Urothelium cell line (cell line): ENCODE data around the gene CASP9.
"Not testable (repeated sequence)": the region's sequence is repeated elsewhere in the genome, so short reads cannot be mapped to it uniquely, and the experiment has no call there.

ENCODE experiments used
- DNase-seq: peaks from one replicate; pipeline ENCODE4 v3.0.0; 2011; ENCODE audit warnings: low spot score, mixed read lengths
- FAIRE-seq: peaks from 2 replicates; lab custom pipeline; 2011; peaks lifted over from hg19 to GRCh38; lab: Jason Lieb, UNC

Gene CASP9

GRCh38 chr1:15526021-15526489 lies 2.0 kb upstream of the CASP9 start:
- DNase-seq (no peak), FAIRE-seq (no peak)

GRCh38 chr1:15525050-15526020 lies 1.3 kb upstream of the CASP9 start:
- DNase-seq (no peak), FAIRE-seq (no peak)

- FAIRE-seq (peak; percentile 88), DNase-seq (peak; percentile 96)
These were observed 451 bp upstream of the CASP9 start for GRCh38 chr1:15524283-15525049.

GRCh38 chr1:15523104-15524020 lies 653 bp downstream of the CASP9 start:
- DNase-seq (no peak), FAIRE-seq (no peak)

GRCh38 chr1:15522551-15522950 lies 1.5 kb downstream of the CASP9 start:
- no peak for FAIRE-seq
- DNase-seq: no peak

GRCh38 chr1:15521206-15521906 lies 2.7 kb downstream of the CASP9 start:
- not testable (repeated sequence) for DNase-seq, FAIRE-seq

- FAIRE-seq (no peak), DNase-seq (no peak)
These were observed 4.4 kb downstream of the CASP9 start for GRCh38 chr1:15519625-15520024.

- FAIRE-seq (no peak), DNase-seq (no peak)
These were observed 8.9 kb downstream of the CASP9 start for GRCh38 chr1:15515022-15515663.

- not testable (repeated sequence) for DNase-seq, FAIRE-seq
These were observed 9.5 kb downstream of the CASP9 start for GRCh38 chr1:15514557-15514956.

GRCh38 chr1:15513919-15514318 lies 10.1 kb downstream of the CASP9 start:
- FAIRE-seq (no peak), DNase-seq (no peak)

- no peak for DNase-seq
These were observed 10.8 kb downstream of the CASP9 start for GRCh38 chr1:15513192-15513591.

GRCh38 chr1:15510611-15511405 lies 13.2 kb downstream of the CASP9 start:
- DNase-seq (no peak), FAIRE-seq (no peak)

More at GRCh38 chr1:15513192-15513591, 10.8 kb downstream of the CASP9 start:
- FAIRE-seq: no peak

GRCh38 chr1:15509586-15509985 lies 14.4 kb downstream of the CASP9 start:
- FAIRE-seq (no peak), DNase-seq (no peak)

- no peak for FAIRE-seq
- DNase-seq: no peak
These were observed 15.1 kb downstream of the CASP9 start for GRCh38 chr1:15508700-15509487.

GRCh38 chr1:15507278-15507677 lies 16.7 kb downstream of the CASP9 start:
- no peak for FAIRE-seq
- no peak for DNase-seq

- FAIRE-seq: no peak
- no peak for DNase-seq
These were observed 17.2 kb downstream of the CASP9 start for GRCh38 chr1:15506831-15507230.

GRCh38 chr1:15504436-15504835 lies 19.6 kb downstream of the CASP9 start:
- FAIRE-seq: no peak

More at GRCh38 chr1:15504436-15504835, 19.6 kb downstream of the CASP9 start:
- DNase-seq: no peak
